IMR-90 (cell line): Measurements from ENCODE around the gene RASD2. TPM values are rescaled to one million over a fixed set of nuclear protein-coding genes. Genes with fewer than 3 reads are reported as not detected.

Experiments
- ATAC-seq: fragments of 200-7000 bp; cut with Tn5 transposase; 2 replicates; pipeline ENCODE4 v1.9.1; 2020; ENCODE audit warnings: low read depth, mild to moderate bottlenecking, moderate library complexity
- BruUV-seq: library from RNA; stranded (reverse); fragments of 400-500 nt; replicated peaks from 2 replicates; lab custom pipeline; 2021; lab: Mats Ljungman, UMichigan
- CTCF ChIA-PET: fragments of 300-600 bp; formaldehyde crosslinking; extraction: SDS; loops from one replicate; lab custom pipeline; 2021; ENCODE audit warnings: antibody characterized with exemption; lab: Yijun Ruan, JAX
- POLR2A ChIA-PET: fragments of 300-600 bp; sonication (Branson Sonifier 250); formaldehyde crosslinking; loops from one replicate; lab custom pipeline; 2022; ENCODE audit warnings: antibody characterized with exemption; ENCODE audit not compliant: unreplicated experiment; lab: Charles Lee
- DNase-seq: peaks from one replicate; pipeline ENCODE4 v3.0.0; 2013
- H2AFZ ChIP-seq: replicated peaks from 2 replicates; pipeline ENCODE3; 2013; ENCODE audit warnings: low read length, mild to moderate bottlenecking; ENCODE audit not compliant: poor library complexity
- H2AK5ac ChIP-seq: 2 replicates; pipeline ENCODE4 v1.6.1; 2013; ENCODE audit warnings: low read depth, low read length, inconsistent platforms
- H2AK9ac ChIP-seq: replicated peaks from 2 replicates; pipeline ENCODE3; 2013; ENCODE audit warnings: mild to moderate bottlenecking, low read depth, low read length, moderate library complexity; ENCODE audit not compliant: poor library complexity
- H2BK120ac ChIP-seq: 2 replicates; pipeline ENCODE4 v1.6.1; 2013; ENCODE audit warnings: low read depth, low read length, inconsistent platforms
- H2BK15ac ChIP-seq: 3 replicates; pipeline ENCODE4 v1.6.1; 2013; ENCODE audit warnings: low read depth, low read length, inconsistent platforms
- H2BK20ac ChIP-seq: 2 replicates; pipeline ENCODE4 v1.6.1; 2013; ENCODE audit warnings: low read depth, mild to moderate bottlenecking, inconsistent platforms, low read length, moderate library complexity
- H2BK5ac ChIP-seq: 2 replicates; pipeline ENCODE4 v1.6.1; 2013; ENCODE audit warnings: mild to moderate bottlenecking, low read depth, low read length, inconsistent platforms; ENCODE audit not compliant: poor library complexity, severe bottlenecking
- H3K14ac ChIP-seq: replicated peaks from 2 replicates; pipeline ENCODE4 v1.6.1; 2013; ENCODE audit warnings: low read depth, low read length, inconsistent platforms
- H3K18ac ChIP-seq: 2 replicates; pipeline ENCODE4 v1.6.1; 2013; ENCODE audit warnings: low read depth, low read length, control low read depth
- H3K23ac ChIP-seq: 2 replicates; pipeline ENCODE4 v1.6.1; 2013; ENCODE audit warnings: low read depth, low read length, inconsistent platforms
- H3K27ac ChIP-seq: 2 replicates; pipeline ENCODE4 v1.5.1; 2013; ENCODE audit warnings: mild to moderate bottlenecking, control low read depth, low read length; ENCODE audit not compliant: insufficient read depth
- H3K27me3 ChIP-seq: 2 replicates; pipeline ENCODE4 v1.6.1; 2013; ENCODE audit warnings: low read length; ENCODE audit not compliant: control insufficient read depth, insufficient read depth
- H3K36me3 ChIP-seq: 2 replicates; pipeline ENCODE4 v1.6.1; 2013; ENCODE audit warnings: low read length, mixed read lengths; ENCODE audit not compliant: control insufficient read depth, insufficient read depth
- H3K4ac ChIP-seq: 2 replicates; pipeline ENCODE4 v1.6.1; 2013; ENCODE audit warnings: low read depth, low read length, inconsistent platforms
- H3K4me1 ChIP-seq: 2 replicates; pipeline ENCODE4 v1.6.1; 2013; ENCODE audit warnings: low read length, mixed read lengths; ENCODE audit not compliant: control insufficient read depth, insufficient read depth
- H3K4me2 ChIP-seq: 2 replicates; pipeline ENCODE4 v1.6.1; 2013; ENCODE audit warnings: low read depth, mild to moderate bottlenecking, control low read depth, low read length, moderate library complexity
- H3K4me3 ChIP-seq: 2 replicates; pipeline ENCODE4 v1.5.1; 2013; ENCODE audit warnings: low read depth, mild to moderate bottlenecking, control low read depth, low read length, moderate library complexity; ENCODE audit not compliant: insufficient read depth
- H3K56ac ChIP-seq: 2 replicates; pipeline ENCODE4 v1.6.1; 2013; ENCODE audit warnings: low read length, inconsistent platforms; ENCODE audit not compliant: insufficient read depth; ENCODE audit errors: extremely low read depth
- H3K79me1 ChIP-seq, 2 experiments: 2 replicates each; pipeline ENCODE4 v1.6.1; 2013; ENCODE audit warnings: low read length in 2 of 2, inconsistent platforms in 1 of 2, low read depth in 1 of 2
- H3K9ac ChIP-seq: 2 replicates; pipeline ENCODE4 v1.6.1; 2013; ENCODE audit warnings: low read depth, low read length, control low read depth
- H3K9me1 ChIP-seq: 2 replicates; pipeline ENCODE4 v1.6.1; 2013; ENCODE audit warnings: low read length, inconsistent platforms; ENCODE audit not compliant: insufficient read depth
- H3K9me3 ChIP-seq: 2 replicates; pipeline ENCODE4 v1.6.1; 2013; ENCODE audit warnings: low read length; ENCODE audit not compliant: control insufficient read depth, insufficient read depth
- H4K20me1 ChIP-seq: 2 replicates; pipeline ENCODE4 v1.6.1; 2013; ENCODE audit warnings: low read length, inconsistent platforms; ENCODE audit not compliant: insufficient read depth
- H4K5ac ChIP-seq: 2 replicates; pipeline ENCODE4 v1.6.1; 2013; ENCODE audit warnings: mild to moderate bottlenecking, low read depth, low read length, control low read depth
- H4K8ac ChIP-seq, 2 experiments: 2 replicates each; pipeline ENCODE4 v1.6.1; 2013; ENCODE audit warnings: low read depth in 2 of 2, low read length in 2 of 2, control low read depth in 1 of 2, inconsistent platforms in 1 of 2
- H4K91ac ChIP-seq: 2 replicates; pipeline ENCODE4 v1.6.1; 2013; ENCODE audit warnings: low read depth, low read length, inconsistent platforms; ENCODE audit not compliant: insufficient read depth
- CEBPB ChIP-seq: IDR thresholded peaks from 2 replicates; pipeline ENCODE4 v1.6.1; 2012; ENCODE audit warnings: low read depth, low read length, improper control_type of control experiment
- CTCF ChIP-seq: conservative IDR thresholded peaks from 2 replicates; pipeline ENCODE4 v1.5.1; 2012; ENCODE audit warnings: mild to moderate bottlenecking, low read depth, low read length, improper control_type of control experiment
- ELK1 ChIP-seq: fragments of 150-350 bp; IDR thresholded peaks from 2 replicates; pipeline ENCODE4 v1.6.1; 2016; ENCODE audit warnings: low read depth, mild to moderate bottlenecking, low read length, moderate library complexity, borderline replicate concordance
- FOS ChIP-seq: fragments of 150-350 bp; IDR thresholded peaks from 2 replicates; pipeline ENCODE4 v1.6.1; 2016; ENCODE audit warnings: low read depth, low read length
- MAFK ChIP-seq: IDR thresholded peaks from 2 replicates; pipeline ENCODE4 v1.6.1; 2012; ENCODE audit warnings: low read depth, low read length, improper control_type of control experiment
- MAZ ChIP-seq: IDR thresholded peaks from 2 replicates; pipeline ENCODE4 v1.6.1; 2012; ENCODE audit warnings: low read depth, mild to moderate bottlenecking, low read length, improper control_type of control experiment, moderate library complexity, borderline replicate concordance
- POLR2A ChIP-seq: IDR thresholded peaks from 2 replicates; pipeline ENCODE4 v1.6.1; 2012; ENCODE audit warnings: mild to moderate bottlenecking, low read depth, low read length
- RAD21 ChIP-seq: IDR thresholded peaks from 2 replicates; pipeline ENCODE4 v1.6.1; 2012; ENCODE audit warnings: low read length, improper control_type of control experiment
- RCOR1 ChIP-seq: IDR thresholded peaks from 2 replicates; pipeline ENCODE4 v1.6.1; 2012; ENCODE audit warnings: mild to moderate bottlenecking, low read length, improper control_type of control experiment; ENCODE audit not compliant: insufficient replicate concordance
- USF2 ChIP-seq: fragments of 150-350 bp; IDR thresholded peaks from 2 replicates; pipeline ENCODE4 v1.6.1; 2017; ENCODE audit warnings: mild to moderate bottlenecking, antibody characterized with exemption, low read length, low read depth
- WGBS, 2 experiments: methylation state at CpG; one replicate each; pipeline versions ENCODE4 v1.1.5 to v1.1.7; 2013; ENCODE audit warnings: missing lambda C conversion rate in 2 of 2; ENCODE audit not compliant: insufficient read length in 1 of 2; ENCODE audit errors: extremely low coverage in 2 of 2; 5-methylcytosine and 5-hydroxymethylcytosine counted together
- dilution Hi-C: fragments of 300-500 bp; cut with HindIII; formaldehyde crosslinking; loops from one replicate; pipeline ENCODE4 v1.14.3; 2018; ENCODE audit warnings: low sequenced_read_pairs; ENCODE audit not compliant: unreplicated experiment
- in situ Hi-C: fragments of 300-500 bp; cut with MboI; formaldehyde crosslinking; loops from 3 replicates; pipeline ENCODE4 v1.14.3; 2019; ENCODE audit warnings: low sequenced_read_pairs, inconsistent platforms, mixed read lengths
- intact Hi-C: fragments of 100-400 bp; cut with micrococcal nuclease; formaldehyde crosslinking; loops from 2 replicates; pipeline ENCODE4 v1.10.0; 2022
- polyA plus RNA-seq, 3 experiments: library from polyadenylated mRNA; depleted of rRNA; stranded (reverse); fragments of >200 nt; gene quantifications; 2 replicates each; pipeline ENCODE4 v1.2.3, GENCODE V29; 2012; ENCODE audit warnings: low replicate concordance in 1 of 3
- total RNA-seq: library from RNA; depleted of rRNA; stranded (reverse); fragments of >200 nt; gene quantifications from 2 replicates; pipeline ENCODE4 v1.2.3, GENCODE V29; 2012

The RASD2 gene
- total and polyA plus RNA-seq, 2 of the 4 experiments (the other 2 are of a cell fraction), result under 0.01 to 0.32 TPM

GRCh38 chr22:35600476-35600875 lies 59.8 kb downstream of the RASD2 start:
- H3K4me1 ChIP-seq, result 0 out of 2 replicates have a peak, but pooled peaks cover 1% of the 10 kb centered on the region
- no peak for ATAC-seq
- no peak for DNase-seq
- no peak overlapping the region for H2BK15ac ChIP-seq
- dilution Hi-C loops, result no loop called here
- no peak overlapping the region for H2BK20ac ChIP-seq
- H3K36me3 ChIP-seq, result no peaks in the 10 kb centered on the region
- H3K27ac ChIP-seq, result no peak overlapping the region
- H2AFZ ChIP-seq, result no peak overlapping the region
- ChIA-PET POLR2A (no interaction called here), CTCF (no interaction called here)
- no peaks in the 10 kb centered on the region for H3K9me3 ChIP-seq
- no peak overlapping the region for H4K91ac ChIP-seq
- no peak overlapping the region for H2AK5ac ChIP-seq
- H3K18ac ChIP-seq, result no peak overlapping the region
- WGBS, 2 experiments, result 76% methylated on average over 9 of the region's 12 CpGs; no CpG with 5 or more reads in 1 of the 2 experiments
- no peak overlapping the region for H3K23ac ChIP-seq
- H4K20me1 ChIP-seq, result no peaks in the 10 kb centered on the region
- H3K4me2 ChIP-seq, result no peak overlapping the region
- H4K8ac ChIP-seq, result no peak overlapping the region
- no peak overlapping the region for H3K4me3 ChIP-seq
- H3K4ac ChIP-seq, result no peak overlapping the region
- H3K9ac ChIP-seq, result no peak overlapping the region
- in situ Hi-C loops, result no loop called here
- H4K5ac ChIP-seq, result no peak overlapping the region
- no peak overlapping the region for H2AK9ac ChIP-seq
- H3K9me1 ChIP-seq, result no peaks in the 10 kb centered on the region; the same call in 1 of the 2 replicates
- no TSS peak for BruUV-seq
- peaks cover 19% of the 10 kb centered on the region for H3K27me3 ChIP-seq
- H2BK5ac ChIP-seq, result no peak overlapping the region
- H3K56ac ChIP-seq, result no peak overlapping the region
- H3K14ac ChIP-seq, result no peak overlapping the region
- no peaks in the 10 kb centered on the region for H3K79me1 ChIP-seq
- intact Hi-C loops, result no loop called here
- no peak for TF ChIP-seq CTCF
- no peak for TF ChIP-seq RCOR1
- no peak for TF ChIP-seq FOS
- TF ChIP-seq CEBPB, result no peak
- no peak for TF ChIP-seq MAZ
- TF ChIP-seq USF2, result no peak
- TF ChIP-seq RAD21, result no peak
- TF ChIP-seq ELK1, result no peak
- TF ChIP-seq POLR2A, result no peak
- TF ChIP-seq MAFK, result no peak
- H2BK120ac ChIP-seq, result no peak overlapping the region
